HG03280 (cell line): Measurements from ENCODE around the gene SORBS1.
"Not testable (repeated sequence)": the region's sequence is repeated elsewhere in the genome, so short reads cannot be mapped to it uniquely, and the experiment has no call there.

Source experiments
- ATAC-seq: cut with Tn5 transposase; IDR thresholded peaks from one replicate; pipeline ENCODE4 v1.9.1; 2021; ENCODE audit warnings: mild to moderate bottlenecking, moderate library complexity; ENCODE audit not compliant: unreplicated experiment

SORBS1 gene

GRCh38 chr10:95356190-95356955 lies 204.8 kb downstream of the SORBS1 start:
- ATAC-seq: no peak

- ATAC-seq: no peak
Observed at GRCh38 chr10:95355301-95355700, 205.9 kb downstream of the SORBS1 start.

GRCh38 chr10:95354110-95354509 lies 207.1 kb downstream of the SORBS1 start:
- no peak for ATAC-seq

- no peak for ATAC-seq
Observed at GRCh38 chr10:95353123-95353522, 208.0 kb downstream of the SORBS1 start.

GRCh38 chr10:95352684-95353083 lies 208.5 kb downstream of the SORBS1 start:
- no peak for ATAC-seq

GRCh38 chr10:95350830-95351228 lies 210.3 kb downstream of the SORBS1 start:
- ATAC-seq: no peak

GRCh38 chr10:95350219-95350829 lies 210.8 kb downstream of the SORBS1 start:
- no peak for ATAC-seq

GRCh38 chr10:95347402-95347766 lies 213.8 kb downstream of the SORBS1 start:
- not testable (repeated sequence) for ATAC-seq

GRCh38 chr10:95346715-95347401 lies 214.3 kb downstream of the SORBS1 start:
- ATAC-seq: no peak

GRCh38 chr10:95343573-95343972 lies 217.6 kb downstream of the SORBS1 start:
- ATAC-seq: no peak

GRCh38 chr10:95341716-95342130 lies 219.4 kb downstream of the SORBS1 start:
- ATAC-seq: no peak

GRCh38 chr10:95339863-95340262 lies 221.3 kb downstream of the SORBS1 start:
- ATAC-seq: no peak

GRCh38 chr10:95337423-95338160 lies 223.6 kb downstream of the SORBS1 start:
- ATAC-seq: no peak

- ATAC-seq: no peak
Observed at GRCh38 chr10:95336702-95337101, 224.5 kb downstream of the SORBS1 start.

GRCh38 chr10:95335933-95336699 lies 225.1 kb downstream of the SORBS1 start:
- ATAC-seq: no peak

GRCh38 chr10:95334805-95335144 lies 226.4 kb downstream of the SORBS1 start:
- ATAC-seq: no peak

GRCh38 chr10:95333997-95334804 lies 227.0 kb downstream of the SORBS1 start:
- no peak for ATAC-seq

- ATAC-seq: no peak
Observed at GRCh38 chr10:95332666-95333249, 228.4 kb downstream of the SORBS1 start.

GRCh38 chr10:95331596-95332130 lies 229.5 kb downstream of the SORBS1 start:
- ATAC-seq: no peak
